A673 (cell line): ENCODE measurements around the gene FRMD4A. TPM values are rescaled to one million over a fixed set of nuclear protein-coding genes. Genes with fewer than 3 reads are reported as not detected.

ENCODE experiments used
- BruUV-seq: library from RNA; stranded (reverse); fragments of 400-500 nt; replicated peaks from 2 replicates; lab custom pipeline; 2021; lab: Mats Ljungman, UMichigan
- CTCF ChIA-PET: fragments of 300-600 bp; sonication (Branson Sonifier 250); formaldehyde crosslinking; loops from one replicate; lab custom pipeline; 2022; ENCODE audit warnings: antibody characterized with exemption; lab: Charles Lee
- POLR2A ChIA-PET: fragments of 300-600 bp; sonication (Branson Sonifier 250); formaldehyde crosslinking; loops from one replicate; lab custom pipeline; 2022; ENCODE audit warnings: antibody characterized with exemption; ENCODE audit not compliant: low non-redundant PET; lab: Charles Lee
- DNase-seq: peaks from one replicate; pipeline ENCODE4 v3.0.0-alpha.2; 2015; ENCODE audit warnings: low spot score
- H3K27ac ChIP-seq: fragments of 200-600 bp; sonication (generic); 2 replicates; pipeline ENCODE4 v1.5.1; 2016; ENCODE audit warnings: mixed run types, low read depth, mild to moderate bottlenecking, mixed read lengths, antibody characterized with exemption, low read length; ENCODE audit not compliant: poor library complexity, severe bottlenecking
- H3K27me3 ChIP-seq: fragments of 200-600 bp; sonication (generic); replicated peaks from 2 replicates; pipeline ENCODE4 v1.6.1; 2017; ENCODE audit warnings: mixed run types, low read depth, mild to moderate bottlenecking, mixed read lengths, antibody characterized with exemption, low read length; ENCODE audit not compliant: insufficient read depth, poor library complexity
- H3K36me3 ChIP-seq: fragments of 200-600 bp; sonication (generic); 2 replicates; pipeline ENCODE4 v1.6.1; 2016; ENCODE audit warnings: mixed run types, mild to moderate bottlenecking, mixed read lengths, antibody characterized with exemption, low read length; ENCODE audit not compliant: insufficient read depth, poor library complexity, severe bottlenecking
- H3K4me1 ChIP-seq: fragments of 200-600 bp; sonication (generic); 2 replicates; pipeline ENCODE4 v1.6.1; 2017; ENCODE audit warnings: mixed run types, mild to moderate bottlenecking, mixed read lengths, antibody characterized with exemption, low read length; ENCODE audit not compliant: insufficient read depth, poor library complexity, severe bottlenecking
- H3K4me3 ChIP-seq: fragments of 200-600 bp; sonication (generic); 2 replicates; pipeline ENCODE4 v1.5.1; 2016; ENCODE audit warnings: low read depth, mixed run types, mild to moderate bottlenecking, mixed read lengths, low read length; ENCODE audit not compliant: poor library complexity, severe bottlenecking
- H3K9me3 ChIP-seq: fragments of 200-600 bp; sonication (generic); 2 replicates; pipeline ENCODE4 v1.6.1; 2016; ENCODE audit warnings: mixed run types, low read depth, mild to moderate bottlenecking, mixed read lengths, antibody characterized with exemption, low read length; ENCODE audit not compliant: poor library complexity, severe bottlenecking
- CTCF ChIP-seq: fragments of 300-800, 200-600 bp; sonication (generic); conservative IDR thresholded peaks from 2 replicates; pipeline ENCODE4 v1.5.1; 2017; ENCODE audit warnings: low read depth, mild to moderate bottlenecking, antibody characterized with exemption, low read length, moderate library complexity, mixed read lengths
- EZH2 ChIP-seq: fragments of 200-600 bp; sonication (generic); IDR thresholded peaks from 2 replicates; pipeline ENCODE4 v1.6.1; 2017; ENCODE audit warnings: borderline replicate concordance, low read depth, mild to moderate bottlenecking, mixed read lengths, antibody characterized with exemption, low read length; ENCODE audit not compliant: poor library complexity, severe bottlenecking
- intact Hi-C: fragments of 100-400 bp; cut with micrococcal nuclease; formaldehyde crosslinking; loops from one replicate; pipeline ENCODE4 v1.10.0; 2022; ENCODE audit not compliant: unreplicated experiment
- total RNA-seq: library from RNA; stranded (reverse); gene quantifications from 2 replicates; pipeline ENCODE4 v1.2.3, GENCODE V29; 2021

The FRMD4A gene
- total RNA-seq, 1 experiment from 2014 or later, result 26.3 TPM

- peak; percentile 65 for DNase-seq
- intact Hi-C loops, result no loop called here
- CTCF ChIA-PET, result no interaction called here
- H3K27me3 ChIP-seq, result no peaks in the 10 kb centered on the region
- TF ChIP-seq CTCF (no peak), EZH2 (no peak)
- peaks cover 34% of the 10 kb centered on the region for H3K4me1 ChIP-seq
- no peaks in the 10 kb centered on the region for H3K9me3 ChIP-seq
- no TSS peak for BruUV-seq
- H3K4me3 ChIP-seq, result no peak overlapping the region
- POLR2A ChIA-PET, result interaction anchor here (0.5 kb wide), 1 partner anchor 42 kb away, joined by 36 read pairs; no protein-coding TSS in a partner anchor
- H3K27ac ChIP-seq, result no peak overlapping the region
- H3K36me3 ChIP-seq, result peaks cover 7% of the 10 kb centered on the region
These were observed 629.4 kb downstream of the FRMD4A start for GRCh38 chr10:13701157-13701919.

GRCh38 chr10:13700473-13701144, 630.1 kb downstream of the FRMD4A start:
- TF ChIP-seq EZH2 (no peak), CTCF (no peak)
- no TSS peak for BruUV-seq
- intact Hi-C loops, result no loop called here

GRCh38 chr10:13699216-13699615, 631.5 kb downstream of the FRMD4A start:
- POLR2A ChIA-PET, result no interaction called here
- CTCF ChIA-PET, result no interaction called here
- no peak for DNase-seq
- no peak for TF ChIP-seq CTCF
- no peak for TF ChIP-seq EZH2
- BruUV-seq, result no TSS peak
- H3K4me1 ChIP-seq, result peaks cover 23% of the 10 kb centered on the region
- no peaks in the 10 kb centered on the region for H3K27me3 ChIP-seq
- intact Hi-C loops, result no loop called here
- no peak overlapping the region for H3K4me3 ChIP-seq
- peaks cover 7% of the 10 kb centered on the region for H3K36me3 ChIP-seq
- H3K27ac ChIP-seq, result no peak overlapping the region
- no peaks in the 10 kb centered on the region for H3K9me3 ChIP-seq

More at GRCh38 chr10:13700473-13701144, 630.1 kb downstream of the FRMD4A start:
- no peak overlapping the region for H3K27ac ChIP-seq
- H3K4me1 ChIP-seq, result peaks cover 27% of the 10 kb centered on the region
- POLR2A ChIA-PET, result interaction anchor here (0.5 kb wide), 1 partner anchor 41 kb away, joined by 36 read pairs; no protein-coding TSS in a partner anchor
- no peak for DNase-seq
- H3K27me3 ChIP-seq, result no peaks in the 10 kb centered on the region
- CTCF ChIA-PET, result no interaction called here
- no peak overlapping the region for H3K4me3 ChIP-seq
- peaks cover 7% of the 10 kb centered on the region for H3K36me3 ChIP-seq
- H3K9me3 ChIP-seq, result no peaks in the 10 kb centered on the region
